Activated T-helper 2 cell treated with anti-CD3 and anti-CD28 coated beads, Interferon-gamma antibody, Interleukin-2, Interleukin-4, amounts not matched to agents 10 μg/mL and 5 μg/mL and 100 μg/mL, durations not matched to agents 14 hours and 24 hours and 36 hours (primary cell): ENCODE results near the gene FBXO33. TPM values are rescaled to one million over a fixed set of nuclear protein-coding genes. Genes with fewer than 3 reads are reported as not detected.

Source experiments
- DNase-seq: peaks from one replicate; pipeline ENCODE4 v3.0.0; 2021; ENCODE audit warnings: low spot score
- H3K27ac Mint-ChIP-seq: one replicate; pipeline ENCODE4 v1.8.0; 2021; ENCODE audit warnings: mixed read lengths
- H3K27me3 Mint-ChIP-seq: one replicate; pipeline ENCODE4 v1.8.0; 2021; ENCODE audit warnings: low read depth, mixed read lengths
- H3K36me3 Mint-ChIP-seq: one replicate; pipeline ENCODE4 v1.8.0; 2021; ENCODE audit warnings: low read depth, mixed read lengths
- H3K4me1 Mint-ChIP-seq: one replicate; pipeline ENCODE4 v1.8.0; 2021; ENCODE audit warnings: low read depth, mixed read lengths
- H3K4me3 Mint-ChIP-seq: one replicate; pipeline ENCODE4 v1.8.0; 2021; ENCODE audit warnings: low read depth, mild to moderate bottlenecking, moderate library complexity, mixed read lengths
- H3K9me3 Mint-ChIP-seq: one replicate; pipeline ENCODE4 v1.8.0; 2021; ENCODE audit warnings: mixed read lengths
- intact Hi-C: fragments of 100-400 bp; cut with micrococcal nuclease; formaldehyde crosslinking; loops from one replicate; pipeline ENCODE4 v1.15.1; 2023
- total RNA-seq: library from RNA; stranded (reverse); gene quantifications from 2 replicates; pipeline ENCODE4 v1.2.3, GENCODE V29; 2022

The FBXO33 gene
- total RNA-seq: 15.7 and 16.2 TPM in 2 replicates

GRCh38 chr14:39432179-39432618, at the start of gene FBXO33:
TSS of gene FBXO33 (minus strand) at chr14:39432433. CDS start at chr14:39432162, 271 bp downstream.
- H3K9me3 Mint-ChIP-seq: no peaks in the 10 kb centered on the region
- H3K4me3 Mint-ChIP-seq: peak within 1 kb of the TSS; percentile 99
- DNase-seq: peak; percentile 97
- intact Hi-C loops: loop anchor here (1.0 to 5.0 kb wide), 6 partner anchors 17 to 329 kb away; partner anchors contain the start of genes PNN and SEC23A
- H3K27ac Mint-ChIP-seq: peak within 1 kb of the TSS; percentile 100
- no peaks in the 10 kb centered on the region for H3K36me3 Mint-ChIP-seq
- H3K4me1 Mint-ChIP-seq: peaks cover 35% of the 10 kb centered on the region
- H3K27me3 Mint-ChIP-seq: no peaks in the 10 kb centered on the region

- Mint-ChIP-seq H3K36me3 (no peaks in the 10 kb centered on the region), H3K27me3 (no peaks in the 10 kb centered on the region), H3K9me3 (peaks cover 6% of the 10 kb centered on the region), H3K4me3 (no peak overlapping the region), H3K4me1 (peaks cover 7% of the 10 kb centered on the region), H3K27ac (no peak overlapping the region)
- intact Hi-C loops: no loop called here
- no peak for DNase-seq
These were observed 42.2 kb upstream of the FBXO33 start for GRCh38 chr14:39474416-39474911.

GRCh38 chr14:39472078-39472477, 39.8 kb upstream of the FBXO33 start:
- no peak for DNase-seq
- no peak overlapping the region for H3K4me3 Mint-ChIP-seq
- H3K27me3 Mint-ChIP-seq: no peaks in the 10 kb centered on the region
- peaks cover 3% of the 10 kb centered on the region for H3K9me3 Mint-ChIP-seq
- H3K36me3 Mint-ChIP-seq: no peaks in the 10 kb centered on the region
- H3K4me1 Mint-ChIP-seq: peaks cover 7% of the 10 kb centered on the region
- intact Hi-C loops: no loop called here
- no peak overlapping the region for H3K27ac Mint-ChIP-seq

GRCh38 chr14:39469094-39469710, 37.0 kb upstream of the FBXO33 start:
- Mint-ChIP-seq H3K36me3 (no peaks in the 10 kb centered on the region), H3K27me3 (peaks cover 10% of the 10 kb centered on the region), H3K27ac (no peak overlapping the region), H3K9me3 (no peaks in the 10 kb centered on the region), H3K4me1 (peaks cover 2% of the 10 kb centered on the region), H3K4me3 (no peak overlapping the region)
- DNase-seq: no peak
- intact Hi-C loops: no loop called here

GRCh38 chr14:39467889-39468524, 35.8 kb upstream of the FBXO33 start:
- no peak for DNase-seq
- Mint-ChIP-seq H3K4me1 (peaks cover 1% of the 10 kb centered on the region), H3K27me3 (peaks cover 12% of the 10 kb centered on the region), H3K4me3 (no peak overlapping the region), H3K27ac (no peak overlapping the region), H3K36me3 (no peaks in the 10 kb centered on the region), H3K9me3 (no peaks in the 10 kb centered on the region)
- intact Hi-C loops: no loop called here

- intact Hi-C loops: no loop called here
- peaks cover 14% of the 10 kb centered on the region for H3K27me3 Mint-ChIP-seq
- no peak overlapping the region for H3K27ac Mint-ChIP-seq
- peaks cover 4% of the 10 kb centered on the region for H3K4me1 Mint-ChIP-seq
- DNase-seq: no peak
- H3K9me3 Mint-ChIP-seq: no peaks in the 10 kb centered on the region
- no peaks in the 10 kb centered on the region for H3K36me3 Mint-ChIP-seq
- H3K4me3 Mint-ChIP-seq: no peak overlapping the region
These were observed 27.7 kb upstream of the FBXO33 start for GRCh38 chr14:39459795-39460478.

GRCh38 chr14:39456702-39457250, 24.5 kb upstream of the FBXO33 start:
- Mint-ChIP-seq H3K9me3 (no peaks in the 10 kb centered on the region), H3K27me3 (peaks cover 3% of the 10 kb centered on the region), H3K4me3 (no peak overlapping the region), H3K4me1 (peaks cover 9% of the 10 kb centered on the region), H3K36me3 (no peaks in the 10 kb centered on the region), H3K27ac (no peak overlapping the region)
- no peak for DNase-seq
- intact Hi-C loops: no loop called here

GRCh38 chr14:39454906-39455539, 22.8 kb upstream of the FBXO33 start:
- DNase-seq: no peak
- H3K9me3 Mint-ChIP-seq: no peaks in the 10 kb centered on the region
- intact Hi-C loops: no loop called here
- H3K4me1 Mint-ChIP-seq: peaks cover 16% of the 10 kb centered on the region
- H3K4me3 Mint-ChIP-seq: no peak overlapping the region
- H3K27ac Mint-ChIP-seq: no peak overlapping the region
- no peaks in the 10 kb centered on the region for H3K36me3 Mint-ChIP-seq
- H3K27me3 Mint-ChIP-seq: no peaks in the 10 kb centered on the region

- Mint-ChIP-seq H3K4me3 (no peak overlapping the region), H3K4me1 (peaks cover 29% of the 10 kb centered on the region), H3K27me3 (no peaks in the 10 kb centered on the region), H3K9me3 (no peaks in the 10 kb centered on the region), H3K27ac (no peak overlapping the region), H3K36me3 (no peaks in the 10 kb centered on the region)
- intact Hi-C loops: no loop called here
- DNase-seq: no peak
These were observed 20.4 kb upstream of the FBXO33 start for GRCh38 chr14:39452680-39453079.

GRCh38 chr14:39451811-39452210, 19.6 kb upstream of the FBXO33 start:
- intact Hi-C loops: no loop called here
- H3K4me1 Mint-ChIP-seq: peaks cover 37% of the 10 kb centered on the region
- no peaks in the 10 kb centered on the region for H3K9me3 Mint-ChIP-seq
- no peak for DNase-seq
- no peak overlapping the region for H3K4me3 Mint-ChIP-seq
- H3K27ac Mint-ChIP-seq: peak overlapping the region; percentile 24
- H3K27me3 Mint-ChIP-seq: no peaks in the 10 kb centered on the region
- no peaks in the 10 kb centered on the region for H3K36me3 Mint-ChIP-seq

GRCh38 chr14:39447175-39447661, 15.0 kb upstream of the FBXO33 start:
- Mint-ChIP-seq H3K4me1 (peaks cover 42% of the 10 kb centered on the region), H3K36me3 (no peaks in the 10 kb centered on the region), H3K27me3 (no peaks in the 10 kb centered on the region), H3K4me3 (no peak overlapping the region), H3K27ac (no peak overlapping the region), H3K9me3 (no peaks in the 10 kb centered on the region)
- DNase-seq: no peak
- intact Hi-C loops: loop anchor here (5.0 kb wide), 1 partner anchor 275 kb away; the partner anchor contains the start of gene TRAPPC6B

- Mint-ChIP-seq H3K36me3 (no peaks in the 10 kb centered on the region), H3K4me3 (no peak overlapping the region), H3K4me1 (peaks cover 34% of the 10 kb centered on the region), H3K27me3 (no peaks in the 10 kb centered on the region), H3K27ac (no peak overlapping the region), H3K9me3 (no peaks in the 10 kb centered on the region)
- intact Hi-C loops: loop anchor here (5.0 kb wide), 1 partner anchor 274 kb away; the partner anchor contains the start of gene TRAPPC6B
- no peak for DNase-seq
These were observed 14.0 kb upstream of the FBXO33 start for GRCh38 chr14:39446131-39446744.
